HG03342 (cell line): ENCODE data around the gene RGS13.
A peak's percentile ranks its signal among the peaks of the same experiment; 100 is the strongest.

Experiments
- ATAC-seq: cut with Tn5 transposase; IDR thresholded peaks from one replicate; pipeline ENCODE4 v1.9.1; 2021; ENCODE audit warnings: mild to moderate bottlenecking, moderate library complexity; ENCODE audit not compliant: unreplicated experiment

RGS13 gene

DNA sequence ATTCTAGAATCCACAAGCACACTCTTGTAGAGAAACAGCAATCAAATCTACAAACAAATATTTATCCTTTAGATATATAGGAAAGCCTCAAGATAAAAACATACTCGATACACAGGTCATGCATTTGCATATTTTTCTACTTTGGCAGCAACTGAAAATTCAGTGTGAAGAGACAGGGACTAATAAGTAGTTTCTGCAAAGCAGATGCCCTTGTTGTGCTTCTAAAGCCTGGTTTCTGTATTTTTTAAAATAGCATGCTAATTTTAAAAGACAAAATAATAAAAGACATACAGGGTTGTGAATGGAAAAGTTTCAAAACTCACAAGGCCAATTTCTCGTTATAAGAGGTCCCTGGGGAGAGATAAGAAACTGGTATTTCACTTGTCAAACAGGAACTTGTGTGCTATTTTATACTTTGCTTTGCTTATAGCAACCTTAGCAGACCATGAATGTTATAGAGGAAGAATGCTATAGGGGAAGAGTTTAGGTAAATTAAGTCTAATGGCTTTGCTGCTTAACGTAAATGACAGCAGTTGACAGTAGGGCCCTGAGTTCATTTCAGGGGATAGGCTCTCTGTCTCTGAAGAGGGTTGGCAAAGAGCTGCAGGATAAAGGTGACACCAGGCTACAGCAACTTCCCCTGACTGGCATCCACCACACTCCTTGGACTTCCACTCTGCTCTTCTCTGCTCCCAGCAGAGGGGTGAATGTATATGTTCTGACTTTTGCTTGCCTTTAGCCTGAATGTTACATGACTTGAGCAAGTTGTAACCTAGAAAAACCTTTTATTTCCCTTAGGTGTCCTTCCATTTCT lies 9.4 kb upstream of the RGS13 start:
- ATAC-seq, result peak; percentile 89

DNA sequence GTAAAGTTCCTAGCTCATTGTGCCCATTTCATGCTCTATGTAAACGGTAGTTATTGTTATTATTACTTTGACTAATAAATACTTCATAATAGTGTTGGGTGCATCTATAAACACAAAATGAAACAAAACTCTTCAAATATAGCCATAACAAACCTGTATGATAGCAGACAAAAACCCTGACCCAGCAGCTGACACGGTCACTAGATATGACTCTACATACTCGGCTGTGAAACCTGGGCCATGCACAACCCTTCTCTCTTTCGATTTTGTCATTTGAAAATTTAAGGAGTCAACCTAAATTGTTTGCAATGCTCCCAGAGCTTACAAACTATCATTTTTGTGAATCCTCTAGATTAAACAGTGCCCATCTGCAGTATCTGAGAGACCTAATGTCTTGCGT lies 8.0 kb upstream of the RGS13 start:
- peak; percentile 51 for ATAC-seq

DNA sequence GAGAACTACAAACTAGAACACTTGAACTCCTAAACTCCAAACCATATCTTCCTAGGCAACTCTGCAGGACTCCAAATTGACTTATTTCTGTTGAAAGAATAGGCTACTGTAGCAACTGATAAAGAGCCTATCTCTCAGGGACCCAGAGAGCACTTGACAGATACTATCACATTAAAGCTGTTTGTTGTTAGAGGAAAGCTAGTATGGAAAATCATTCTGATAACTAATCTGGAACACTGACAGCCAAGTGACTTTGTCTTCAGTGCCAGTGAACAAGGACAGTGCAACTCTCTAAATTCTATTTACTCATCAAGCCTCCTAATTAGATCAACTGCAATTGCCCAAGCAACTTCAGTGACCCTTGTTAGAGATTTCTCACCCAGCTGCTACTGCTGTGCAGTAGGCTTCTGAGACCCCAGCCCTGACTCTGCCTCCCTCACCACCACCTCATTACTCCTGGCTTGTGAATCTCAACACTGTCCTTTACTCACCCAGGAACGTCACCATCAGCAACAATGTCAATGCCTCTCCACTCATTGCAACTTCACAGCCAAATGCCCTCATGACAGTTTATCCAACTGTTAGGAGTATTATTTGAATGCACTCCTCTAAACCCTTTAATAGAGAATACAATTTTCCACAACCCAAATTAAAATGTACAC lies 7.4 kb upstream of the RGS13 start:
- no peak for ATAC-seq

DNA sequence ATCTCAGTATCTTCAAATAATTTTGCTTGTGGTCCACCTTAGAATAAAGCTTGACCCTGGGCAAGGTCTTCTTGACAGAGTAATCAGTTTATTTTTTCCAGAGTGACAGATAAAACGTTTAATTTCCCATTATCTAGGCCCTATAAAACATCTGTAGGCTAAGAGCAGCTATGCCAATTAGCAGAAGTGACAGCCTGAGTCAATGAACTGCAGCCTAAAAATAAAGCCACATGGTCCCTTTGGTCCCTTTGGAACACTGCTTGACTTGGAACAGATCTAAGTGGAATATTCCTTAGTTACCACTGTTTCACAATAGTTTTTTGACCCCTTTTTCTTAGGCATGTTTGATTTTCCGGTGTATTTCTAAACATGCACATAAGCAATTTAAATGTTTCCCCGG lies 6.3 kb upstream of the RGS13 start:
- no peak for ATAC-seq

DNA sequence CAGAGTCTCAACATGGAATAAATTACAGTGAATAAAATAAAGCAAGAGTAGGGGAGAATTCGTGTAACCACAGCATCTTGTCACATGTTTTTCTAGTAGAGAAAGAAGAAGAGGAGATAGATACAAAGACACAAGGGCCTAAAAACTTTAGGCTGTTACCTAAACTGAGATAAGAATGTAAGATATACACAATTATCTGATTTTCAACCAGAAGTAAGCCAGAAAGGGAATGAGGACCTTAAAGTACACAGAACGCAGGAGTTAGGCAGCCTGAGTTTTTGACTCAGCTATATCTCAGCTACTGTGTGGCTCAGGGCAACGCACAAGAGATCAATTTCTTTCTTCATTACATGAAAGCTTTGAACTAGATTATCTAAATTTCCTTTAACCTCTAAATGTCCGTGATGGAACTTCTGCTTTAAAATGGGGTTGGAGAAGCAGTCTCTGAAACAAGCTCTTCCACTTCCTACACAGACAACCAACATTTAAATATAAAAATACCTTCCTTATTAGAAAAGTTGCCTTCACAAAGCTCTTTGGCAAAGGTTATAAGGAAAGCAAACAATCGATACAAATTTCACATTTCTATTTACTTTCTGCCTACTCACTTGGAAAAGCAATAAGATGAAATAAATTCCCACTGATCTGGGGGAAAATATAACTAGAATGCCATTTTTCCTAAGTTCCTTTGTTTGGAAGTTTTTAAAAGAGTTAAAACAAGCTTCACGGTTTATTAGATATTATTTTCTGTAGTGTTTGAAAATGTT lies 5.2 kb upstream of the RGS13 start:
- no peak for ATAC-seq

DNA sequence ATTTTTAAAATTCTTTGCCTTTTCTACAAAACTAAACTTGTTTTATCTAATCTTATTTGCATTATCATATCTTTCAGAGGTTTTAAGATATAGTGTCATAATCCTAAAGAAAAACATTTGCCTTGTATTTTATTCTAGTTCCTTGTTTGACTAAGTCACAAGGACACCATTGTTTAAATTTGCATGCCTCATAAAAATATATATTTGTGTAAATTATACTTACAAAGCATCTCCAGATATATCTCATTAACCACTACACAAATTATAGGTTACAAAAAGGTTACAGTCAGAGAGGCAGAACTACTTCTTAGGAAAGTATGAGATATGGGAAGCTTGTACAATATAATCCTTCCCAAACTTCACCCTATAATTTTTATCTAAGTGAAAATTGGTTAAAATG lies 4.2 kb upstream of the RGS13 start:
- ATAC-seq, result no peak

DNA sequence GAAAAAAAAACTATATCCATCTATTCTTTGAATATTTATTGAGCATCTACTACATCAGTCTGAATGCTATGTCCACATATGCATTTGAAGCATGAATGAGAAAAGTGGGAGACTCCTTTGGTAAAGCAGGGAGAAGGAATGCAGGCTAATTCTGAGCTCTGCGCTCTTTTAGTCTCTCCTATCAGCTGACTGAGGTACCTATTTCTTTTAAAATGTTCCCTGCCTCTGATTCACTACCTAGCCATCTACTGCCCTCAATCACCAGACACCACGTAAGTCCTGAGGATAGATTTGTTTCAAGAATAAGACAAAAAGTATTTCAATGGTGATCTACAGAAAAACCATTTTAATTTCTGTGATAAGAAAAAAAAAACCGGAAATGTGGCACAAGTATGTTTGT lies 3.8 kb upstream of the RGS13 start:
- ATAC-seq, result no peak

DNA sequence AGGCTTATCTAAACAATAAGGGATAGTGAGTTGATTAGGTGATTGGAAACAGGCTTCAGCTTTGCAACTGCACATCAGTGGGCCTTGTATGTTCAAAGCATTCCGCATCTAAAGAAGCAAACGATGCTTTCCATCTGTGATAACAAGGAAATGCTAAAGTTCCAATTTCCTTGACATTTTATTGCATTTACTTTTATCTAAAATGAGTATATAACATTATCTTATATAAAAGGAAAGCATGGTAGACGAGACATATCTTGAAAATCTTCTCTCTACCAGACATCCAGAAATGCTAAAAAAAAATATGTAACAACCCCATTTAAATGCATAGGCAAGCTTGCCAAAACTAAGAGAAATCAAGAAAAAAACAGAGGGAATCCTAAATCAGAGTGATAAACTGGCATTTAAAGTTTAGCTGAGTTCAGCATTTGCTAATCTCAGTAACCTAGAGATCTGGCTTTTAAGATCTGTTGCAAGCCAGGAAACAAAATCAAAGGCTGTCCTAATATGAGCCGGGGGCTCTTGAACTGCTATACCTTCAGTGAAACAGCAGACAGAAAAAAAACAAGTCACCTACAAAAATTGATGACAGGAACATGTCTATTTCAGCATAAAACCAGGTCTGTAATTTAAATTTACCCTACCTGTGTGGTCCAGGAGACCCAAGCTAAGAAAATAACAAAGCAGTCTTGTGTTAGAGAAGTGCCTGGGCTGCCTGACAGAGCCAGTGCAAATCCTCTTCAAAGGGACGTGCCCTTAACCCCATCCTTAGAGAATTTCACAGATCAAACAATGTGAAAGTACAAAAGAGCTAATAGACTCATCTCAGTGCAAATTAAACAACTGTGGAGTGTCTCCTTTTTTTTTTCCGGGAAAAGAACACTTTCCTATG lies 3.1 kb upstream of the RGS13 start:
- ATAC-seq, result no peak

DNA sequence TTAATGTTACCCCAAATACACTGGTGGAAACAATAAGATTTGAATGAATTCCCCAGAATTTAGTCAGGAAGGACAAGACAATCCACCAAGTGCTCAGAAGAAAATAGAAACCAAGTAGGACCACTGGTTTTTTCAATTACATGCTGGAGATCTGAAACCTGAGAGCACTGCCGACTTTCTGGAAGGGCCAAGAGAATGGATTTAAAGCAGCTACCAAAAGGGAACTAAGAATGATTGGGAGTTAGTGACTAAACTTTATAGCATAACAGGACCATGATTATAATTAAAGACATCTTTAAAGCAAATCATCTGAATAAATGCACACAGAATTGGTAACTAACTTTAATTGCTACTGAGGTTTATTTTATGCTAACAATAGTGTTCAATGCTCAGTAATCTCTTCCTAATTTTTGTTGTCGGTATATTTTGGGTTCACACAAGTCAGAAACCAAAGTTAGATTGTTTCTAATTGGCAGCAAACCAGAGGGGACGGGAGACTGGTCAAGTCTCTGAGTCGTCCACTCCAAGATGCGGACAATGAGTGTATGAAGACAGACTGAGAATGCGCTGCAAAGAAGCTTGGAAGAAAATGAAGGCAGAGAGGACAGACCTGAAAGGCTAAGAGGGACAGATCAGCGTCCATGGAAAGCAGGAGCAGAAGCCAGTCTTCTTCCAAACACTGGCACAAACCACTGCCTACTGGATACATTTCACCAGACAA lies 2.3 kb upstream of the RGS13 start:
- no peak for ATAC-seq

DNA sequence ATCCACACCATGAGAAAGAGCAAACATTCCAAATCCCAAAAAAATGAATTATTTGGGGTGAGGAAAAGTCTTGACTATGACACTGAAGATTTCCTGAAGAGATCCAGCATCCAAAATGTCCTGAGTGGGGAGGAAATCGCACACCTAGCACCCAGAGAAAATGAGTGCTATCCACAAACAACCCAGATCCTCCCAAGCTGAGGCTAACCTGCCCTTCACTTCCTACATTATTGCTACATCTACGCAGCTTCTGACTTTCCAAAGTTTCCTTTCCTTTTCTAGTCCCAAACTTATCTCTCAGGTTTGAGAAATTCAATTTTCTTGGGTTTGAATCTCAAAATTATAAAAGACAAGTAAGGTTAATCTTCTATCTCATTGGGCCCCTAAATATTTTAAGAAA lies 906 bp upstream of the RGS13 start:
- no peak for ATAC-seq

DNA sequence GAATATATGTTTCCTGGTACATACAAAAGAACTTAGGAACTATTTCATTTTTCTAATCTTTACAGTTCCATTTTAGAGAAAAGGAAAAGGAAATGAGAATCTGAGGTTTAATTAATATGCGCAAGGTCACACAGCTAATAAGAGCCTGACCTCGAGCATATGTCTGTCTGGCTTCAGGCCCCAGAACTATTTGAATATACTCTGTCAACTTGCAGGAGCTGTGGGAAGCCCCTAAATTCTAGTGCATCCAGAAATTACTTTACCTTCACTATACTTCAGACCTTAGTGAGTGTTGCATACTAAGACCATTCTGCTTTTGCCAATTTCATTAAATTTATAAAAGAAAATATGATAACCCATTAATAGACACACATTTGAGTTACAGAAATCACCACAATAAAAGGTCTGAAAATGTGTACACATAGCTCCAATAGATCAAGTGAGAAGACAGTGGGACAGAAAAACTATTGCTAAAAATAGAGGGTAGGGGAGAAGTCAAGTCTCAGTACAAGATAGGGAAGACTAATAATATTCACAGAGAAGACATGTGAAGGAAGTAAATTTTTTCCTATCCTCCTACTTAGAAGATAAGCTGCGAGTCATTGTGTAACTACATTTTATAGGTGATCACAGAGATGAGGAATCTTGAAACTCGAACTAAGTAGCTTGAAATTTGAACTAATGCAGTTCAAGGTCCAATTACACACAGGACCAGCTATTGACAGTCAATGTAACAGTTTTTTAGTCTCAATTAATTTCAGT lies 3.8 kb downstream of the RGS13 start:
- peak; percentile 79 for ATAC-seq

DNA sequence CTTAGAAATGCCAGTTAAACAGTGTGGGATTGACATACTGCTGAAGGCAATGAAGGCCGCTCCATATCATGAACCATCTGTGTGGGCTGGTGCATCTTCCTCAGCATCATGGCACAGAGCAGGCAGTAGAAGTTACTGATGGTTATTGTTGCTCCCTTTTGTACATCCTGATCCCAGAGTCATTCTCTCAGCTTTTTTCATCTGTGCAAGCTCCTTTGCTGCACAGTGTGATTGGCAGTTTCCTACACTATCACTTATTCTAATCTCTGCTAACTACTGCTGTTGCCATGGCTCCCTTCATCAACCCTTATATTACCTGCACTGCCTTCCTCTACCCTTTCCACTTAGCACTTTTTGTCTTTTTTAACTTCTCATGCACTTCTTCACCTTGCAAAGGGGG lies 16.2 kb downstream of the RGS13 start:
- ATAC-seq, result no peak

DNA sequence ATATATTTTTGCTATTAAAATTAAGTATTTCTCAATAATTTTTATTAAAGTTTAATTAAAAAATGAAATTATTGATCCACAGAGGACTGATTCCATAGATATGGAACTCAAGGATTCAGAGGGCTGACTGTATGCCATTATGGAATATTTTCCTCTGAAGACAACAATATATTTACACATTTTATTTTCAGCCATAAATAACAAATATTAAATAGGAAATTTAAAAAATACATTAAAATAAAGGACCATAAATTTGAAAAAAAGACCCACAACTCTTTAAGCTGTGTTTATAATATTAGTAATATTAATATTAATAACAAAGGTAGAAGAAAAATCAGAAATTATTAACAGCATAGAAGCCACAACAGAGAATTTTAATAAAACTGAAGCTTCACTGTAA lies 18.2 kb downstream of the RGS13 start:
- ATAC-seq, result no peak

DNA sequence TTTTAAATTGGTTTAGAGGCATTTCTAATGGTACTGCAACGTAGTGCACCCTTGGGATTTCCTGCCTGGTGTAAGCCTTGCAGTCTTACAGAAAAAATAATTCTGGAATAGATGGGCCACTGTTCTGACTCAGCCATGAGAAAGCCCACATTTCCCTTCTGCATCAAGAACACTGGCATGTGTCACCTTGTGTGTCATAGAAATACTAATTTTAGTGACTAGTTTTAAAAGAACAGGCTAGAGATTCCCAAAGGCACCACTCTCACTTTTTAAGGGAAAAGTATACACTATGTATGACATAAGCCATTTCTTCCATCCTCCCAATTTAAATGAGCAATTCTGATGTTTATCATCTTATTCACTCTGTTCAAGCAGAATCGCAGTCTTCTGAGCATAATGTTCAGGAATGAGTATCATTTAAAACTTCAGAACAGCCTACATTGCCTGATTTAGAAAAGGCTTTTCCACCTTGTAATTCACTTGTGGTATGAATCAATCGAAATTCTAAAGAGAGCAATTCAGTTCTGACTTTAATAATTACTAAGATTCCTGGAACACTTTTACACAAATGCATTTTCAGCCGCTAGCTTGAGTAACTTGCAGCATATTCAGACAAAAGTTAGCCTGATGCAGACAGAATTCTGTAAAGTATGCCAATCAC lies 18.8 kb downstream of the RGS13 start:
- ATAC-seq, result no peak

DNA sequence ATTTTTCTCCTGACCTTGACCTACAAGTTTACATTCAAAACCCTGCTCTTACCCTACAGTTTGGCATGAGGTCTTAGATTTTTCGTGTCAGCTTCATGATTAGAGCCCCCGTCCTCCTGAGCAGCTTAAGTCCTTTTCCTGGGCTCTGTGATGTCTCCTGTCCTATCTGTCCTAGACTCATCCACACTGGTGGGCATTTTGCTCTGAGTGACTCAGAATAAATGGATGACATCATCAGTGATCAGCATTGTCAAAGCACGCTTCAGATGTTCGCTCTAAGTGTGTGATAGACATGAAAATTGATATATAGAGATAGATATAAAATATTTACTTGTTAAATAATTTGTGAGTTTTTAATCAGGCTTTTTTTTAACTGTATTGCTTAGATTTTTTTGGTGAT lies 21.8 kb downstream of the RGS13 start:
- no peak for ATAC-seq

DNA sequence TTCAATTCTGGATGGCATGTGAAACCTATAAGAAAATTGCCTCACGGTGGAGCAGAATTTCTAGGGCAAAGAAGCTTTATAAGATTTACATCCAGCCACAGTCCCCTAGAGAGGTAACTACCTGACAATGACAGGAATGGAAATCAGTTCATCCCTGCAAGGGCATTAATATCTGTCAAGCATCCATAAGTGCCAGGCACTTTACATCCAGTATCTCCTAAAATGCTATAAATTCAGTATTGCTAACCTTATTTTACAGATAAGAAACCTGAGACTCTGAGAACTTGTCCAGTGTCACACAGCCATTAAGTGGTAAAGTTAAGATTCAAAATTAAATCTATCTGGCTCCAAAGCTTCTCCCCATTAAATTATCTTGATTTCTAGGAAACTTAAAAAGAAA lies 22.3 kb downstream of the RGS13 start:
- no peak for ATAC-seq

DNA sequence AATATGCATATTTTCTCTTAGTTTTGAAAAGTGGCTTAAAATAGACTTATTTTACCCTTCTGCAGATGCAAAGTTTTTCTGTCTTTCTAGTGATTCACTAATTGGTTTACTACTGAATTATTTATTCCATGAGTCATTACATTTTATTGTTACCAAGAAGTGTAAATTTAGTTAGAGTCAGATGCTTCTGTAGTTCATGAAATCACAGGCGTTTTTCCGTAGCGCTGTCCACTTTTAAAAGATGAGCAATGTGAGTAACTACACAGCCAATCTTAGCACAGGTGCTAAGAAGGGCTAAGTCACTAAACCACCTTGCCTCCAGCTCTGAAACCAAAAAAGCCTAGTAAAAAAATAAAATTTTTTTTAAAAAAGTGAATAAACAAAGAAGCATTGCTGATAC lies 24.7 kb downstream of the RGS13 start:
- no peak for ATAC-seq

DNA sequence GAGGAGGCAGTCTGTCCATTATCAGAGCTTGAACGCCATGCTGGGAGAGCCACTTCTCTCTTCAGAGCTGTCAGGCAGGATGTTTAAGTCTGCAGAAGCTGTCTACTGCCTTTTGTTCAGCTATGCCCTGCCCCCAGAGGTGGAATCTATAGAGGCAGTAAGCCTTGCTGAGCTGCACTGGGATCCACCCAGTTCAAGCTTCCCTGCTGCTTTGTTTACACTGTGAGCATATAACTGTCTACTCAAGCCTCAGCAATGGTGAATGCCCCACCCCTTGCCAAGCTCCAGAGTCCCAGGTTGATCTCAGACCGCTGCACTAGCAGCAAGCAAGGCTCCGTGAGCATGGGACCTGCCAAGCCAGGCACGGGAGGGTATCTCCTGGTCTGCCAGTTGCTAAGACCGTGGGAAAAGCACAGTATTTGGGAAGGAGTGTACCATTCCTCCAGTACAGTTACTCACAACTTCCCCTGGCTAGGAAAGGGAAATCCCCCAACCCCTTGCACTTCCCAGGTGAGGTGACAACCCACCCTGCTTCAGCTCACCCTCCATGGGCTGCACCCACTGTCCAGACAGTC lies 32.5 kb downstream of the RGS13 start:
- ATAC-seq, result no peak

DNA sequence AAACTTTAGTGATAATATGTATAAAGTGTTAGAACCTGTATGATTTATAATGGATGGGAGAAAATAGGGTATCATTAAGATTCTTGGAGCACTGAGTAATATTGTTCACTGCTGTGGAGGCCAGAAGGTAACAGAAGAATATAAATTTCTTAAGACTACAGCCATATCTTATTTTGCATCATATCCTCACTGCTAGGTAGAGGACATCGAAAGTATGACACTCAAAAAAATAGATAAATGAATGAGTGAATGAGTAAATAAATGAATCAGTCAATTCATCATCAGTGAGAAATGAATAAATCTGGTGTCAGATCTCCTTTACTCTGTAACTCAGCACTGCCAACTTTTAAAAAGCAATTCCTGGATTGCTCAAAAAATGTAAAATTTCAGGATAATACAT lies 33.2 kb downstream of the RGS13 start:
- ATAC-seq, result no peak
